HG03159 (cell line): ENCODE results near the gene DNAH5.
"Not testable (repeated sequence)": the region's sequence is repeated elsewhere in the genome, so short reads cannot be mapped to it uniquely, and the experiment has no call there.

Experiments
- ATAC-seq: cut with Tn5 transposase; IDR thresholded peaks from one replicate; pipeline ENCODE4 v1.9.1; 2021; ENCODE audit warnings: mild to moderate bottlenecking, moderate library complexity; ENCODE audit not compliant: unreplicated experiment

DNAH5 gene

GRCh38 chr5:13944560-13945199, at the start of gene DNAH5:
TSS of gene DNAH5 (minus strand) at chr5:13944688. CDS start at chr5:13944438, 250 bp downstream.
- ATAC-seq: no peak

GRCh38 chr5:13993926-13994325, 49.4 kb upstream of the DNAH5 start:
- ATAC-seq: no peak

GRCh38 chr5:13992795-13993194, 48.3 kb upstream of the DNAH5 start:
- peak; percentile 45 for ATAC-seq

GRCh38 chr5:13991365-13991764, 46.9 kb upstream of the DNAH5 start:
- ATAC-seq: no peak

- no peak for ATAC-seq
These were observed 46.4 kb upstream of the DNAH5 start for GRCh38 chr5:13990896-13991295.

- ATAC-seq: no peak
These were observed 45.3 kb upstream of the DNAH5 start for GRCh38 chr5:13989832-13990231.

- peak; percentile 64 for ATAC-seq
These were observed 43.5 kb upstream of the DNAH5 start for GRCh38 chr5:13987843-13988464.

- ATAC-seq: no peak
These were observed 41.4 kb upstream of the DNAH5 start for GRCh38 chr5:13985731-13986418.

- not testable (repeated sequence) for ATAC-seq
These were observed 40.4 kb upstream of the DNAH5 start for GRCh38 chr5:13984888-13985287.

GRCh38 chr5:13976867-13977830, 32.7 kb upstream of the DNAH5 start:
- no peak for ATAC-seq

- no peak for ATAC-seq
These were observed 31.7 kb upstream of the DNAH5 start for GRCh38 chr5:13976223-13976622.

GRCh38 chr5:13975246-13975645, 30.8 kb upstream of the DNAH5 start:
- ATAC-seq: no peak

GRCh38 chr5:13973724-13974123, 29.2 kb upstream of the DNAH5 start:
- ATAC-seq: no peak

GRCh38 chr5:13972029-13972428, 27.5 kb upstream of the DNAH5 start:
- no peak for ATAC-seq

- ATAC-seq: peak; percentile 99
These were observed 12.7 kb upstream of the DNAH5 start for GRCh38 chr5:13957032-13957645.

- ATAC-seq: no peak
These were observed 12.0 kb upstream of the DNAH5 start for GRCh38 chr5:13956471-13956870.

GRCh38 chr5:13955896-13956295, 11.4 kb upstream of the DNAH5 start:
- ATAC-seq: no peak

- no peak for ATAC-seq
These were observed 1.6 kb upstream of the DNAH5 start for GRCh38 chr5:13946111-13946510.

GRCh38 chr5:13945271-13945670, 783 bp upstream of the DNAH5 start:
- ATAC-seq: no peak

GRCh38 chr5:13943676-13944075, 812 bp downstream of the DNAH5 start:
- no peak for ATAC-seq

GRCh38 chr5:13941468-13941867, 3.0 kb downstream of the DNAH5 start:
- ATAC-seq: no peak
